ENCODE data around the gene PAWR.
A peak's percentile ranks its signal among the peaks of the same experiment; 100 is the strongest.
"Not testable (repeated sequence)": the region's sequence is repeated elsewhere in the genome, so short reads cannot be mapped to it uniquely, and the experiment has no call there.

PAWR gene

GRCh38 chr12:79629561-79629960 is 61.2 kb downstream of the PAWR start:
- Histone ChIP-seq H3K27ac (ENCODE audit: extremely low read depth, low read depth, low read length) (no peak overlapping the region), H3K9me3 (ENCODE audit: control insufficient read depth, insufficient read depth, low read depth, low read length) (no peaks in the 10 kb centered on the region), H3K4me3 (ENCODE audit: low read depth, low read length) (no peak overlapping the region), H3K36me3 (ENCODE audit: control insufficient read depth in 2 of 2, insufficient read depth in 1 of 2, low read length in 2 of 2) (no peaks in the 10 kb centered on the region; a peak in 1 of 3 replicates), H3K4me1 (ENCODE audit: control insufficient read depth, insufficient read depth, low read length) (peaks cover 6% of the 10 kb centered on the region)
- TF ChIP-seq ZNF555 (tag by site-specific recombination; conservative IDR thresholded peaks at IDR 0.05) (no peak), ZSCAN18 (tag by site-specific recombination; IDR thresholded peaks at IDR 0.05) (no peak), GLI4 (tag by site-specific recombination; IDR thresholded peaks at IDR 0.05) (no peak), ZNF133 (tag by site-specific recombination; IDR thresholded peaks at IDR 0.05) (no peak), ZBTB11 (tag by site-specific recombination; conservative IDR thresholded peaks at IDR 0.05; ENCODE audit: low read depth) (no peak), ZBTB7A (tag by site-specific recombination; IDR thresholded peaks at IDR 0.05; ENCODE audit: low read depth) (no peak), ZNF560 (tag by site-specific recombination; IDR thresholded peaks at IDR 0.05; ENCODE audit: borderline replicate concordance) (no peak)
- ChIA-PET POLR2A (no interaction called here), CTCF (no interaction called here)

- POLR2A ChIA-PET; CTCF ChIA-PET; H3K27ac ChIP-seq (ENCODE audit: extremely low read depth, low read depth, low read length); H3K9me3 ChIP-seq (ENCODE audit: control insufficient read depth, insufficient read depth, low read depth, low read length); H3K4me1 ChIP-seq (ENCODE audit: control insufficient read depth, insufficient read depth, low read length); H3K36me3 ChIP-seq (ENCODE audit: control insufficient read depth in 2 of 2, insufficient read depth in 1 of 2, low read length in 2 of 2); H3K4me3 ChIP-seq (ENCODE audit: low read depth, low read length): not testable (repeated sequence)
- TF ChIP-seq ZNF146 (tag by site-specific recombination; IDR thresholded peaks at IDR 0.05): peak; percentile 91
- peak; percentile 56; the same call in 1 of the 2 replicates for TF ChIP-seq ZNF580 (tag by site-specific recombination; IDR thresholded peaks at IDR 0.05)
These were observed 64.0 kb downstream of the PAWR start for GRCh38 chr12:79626735-79627134.

- Histone ChIP-seq H3K27ac (ENCODE audit: extremely low read depth, low read depth, low read length) (no peak overlapping the region), H3K4me3 (ENCODE audit: low read depth, low read length) (no peak overlapping the region), H3K4me1 (ENCODE audit: control insufficient read depth, insufficient read depth, low read length) (no peaks in the 10 kb centered on the region), H3K36me3 (ENCODE audit: control insufficient read depth in 2 of 2, insufficient read depth in 1 of 2, low read length in 2 of 2) (peaks cover 0 to 14% of the 10 kb centered on the region in 2 experiments; a peak in 1 of 3 replicates), H3K9me3 (ENCODE audit: control insufficient read depth, insufficient read depth, low read depth, low read length) (no peaks in the 10 kb centered on the region)
- ChIA-PET POLR2A (no interaction called here), CTCF (interaction anchor here (1.1 kb wide), 1 partner anchor 205 kb away, joined by 3 read pairs; no protein-coding TSS in a partner anchor)
- TF ChIP-seq ELK4 (IDR thresholded peaks at IDR 0.05; ENCODE audit: borderline replicate concordance, low read depth, low read length) (no peak), ZSCAN4 (tag by site-specific recombination; IDR thresholded peaks at IDR 0.05) (no peak), ZNF692 (tag by site-specific recombination; IDR thresholded peaks at IDR 0.05) (no peak), ZNF174 (tag by site-specific recombination; IDR thresholded peaks at IDR 0.05) (no peak), GLI4 (tag by site-specific recombination; IDR thresholded peaks at IDR 0.05) (no peak), ZNF221 (tag by site-specific recombination; IDR thresholded peaks at IDR 0.05; ENCODE audit: borderline replicate concordance) (no peak), ZNF670 (tag by site-specific recombination; IDR thresholded peaks at IDR 0.05; ENCODE audit: low read depth) (no peak), ZNF223 (tag by site-specific recombination; IDR thresholded peaks at IDR 0.05) (no peak), ZNF138 (tag by site-specific recombination; IDR thresholded peaks at IDR 0.05; ENCODE audit: borderline replicate concordance) (no peak), TSHZ1 (tag by site-specific recombination; IDR thresholded peaks at IDR 0.05; ENCODE audit: borderline replicate concordance) (no peak)
These were observed 66.4 kb downstream of the PAWR start for GRCh38 chr12:79624378-79624777.
